GM21723 (cell line): ENCODE data around the gene FBXL7.

ENCODE experiments used
- ATAC-seq: cut with Tn5 transposase; IDR thresholded peaks from one replicate; pipeline ENCODE4 v1.9.1; 2021; ENCODE audit warnings: mild to moderate bottlenecking, moderate library complexity; ENCODE audit not compliant: unreplicated experiment

The FBXL7 gene

GRCh38 chr5:15538516-15538915 is 38.5 kb downstream of the FBXL7 start:
- no peak for ATAC-seq

GRCh38 chr5:15539951-15540350 is 40.0 kb downstream of the FBXL7 start:
- no peak for ATAC-seq

GRCh38 chr5:15544039-15544438 is 44.1 kb downstream of the FBXL7 start:
- ATAC-seq, result no peak

GRCh38 chr5:15545082-15545481 is 45.1 kb downstream of the FBXL7 start:
- ATAC-seq, result no peak

GRCh38 chr5:15547261-15547839 is 47.4 kb downstream of the FBXL7 start:
- ATAC-seq, result no peak

GRCh38 chr5:15549961-15550360 is 50.0 kb downstream of the FBXL7 start:
- ATAC-seq, result no peak

- ATAC-seq, result no peak
Observed at GRCh38 chr5:15550502-15551112, 50.6 kb downstream of the FBXL7 start.

- no peak for ATAC-seq
Observed at GRCh38 chr5:15551113-15551504, 51.1 kb downstream of the FBXL7 start.

GRCh38 chr5:15554542-15554941 is 54.6 kb downstream of the FBXL7 start:
- no peak for ATAC-seq

GRCh38 chr5:15555176-15555575 is 55.2 kb downstream of the FBXL7 start:
- no peak for ATAC-seq

GRCh38 chr5:15558240-15558639 is 58.3 kb downstream of the FBXL7 start:
- no peak for ATAC-seq

- no peak for ATAC-seq
Observed at GRCh38 chr5:15558681-15559080, 58.7 kb downstream of the FBXL7 start.

- ATAC-seq, result no peak
Observed at GRCh38 chr5:15560421-15560820, 60.4 kb downstream of the FBXL7 start.

GRCh38 chr5:15564523-15564922 is 64.5 kb downstream of the FBXL7 start:
- ATAC-seq, result no peak

- no peak for ATAC-seq
Observed at GRCh38 chr5:15564957-15565356, 65.0 kb downstream of the FBXL7 start.

- ATAC-seq, result no peak
Observed at GRCh38 chr5:15566306-15566705, 66.3 kb downstream of the FBXL7 start.

- ATAC-seq, result no peak
Observed at GRCh38 chr5:15566789-15567188, 66.8 kb downstream of the FBXL7 start.

- ATAC-seq, result no peak
Observed at GRCh38 chr5:15570491-15570890, 70.5 kb downstream of the FBXL7 start.

- no peak for ATAC-seq
Observed at GRCh38 chr5:15571081-15571480, 71.1 kb downstream of the FBXL7 start.

GRCh38 chr5:15571618-15572017 is 71.6 kb downstream of the FBXL7 start:
- ATAC-seq, result no peak

GRCh38 chr5:15573590-15573989 is 73.6 kb downstream of the FBXL7 start:
- no peak for ATAC-seq

GRCh38 chr5:15574128-15574527 is 74.1 kb downstream of the FBXL7 start:
- no peak for ATAC-seq

GRCh38 chr5:15574806-15575325 is 74.9 kb downstream of the FBXL7 start:
- no peak for ATAC-seq
